GM21367 (cell line): Measurements from ENCODE around the gene PAX5.

Experiments used
- ATAC-seq: cut with Tn5 transposase; IDR thresholded peaks from one replicate; pipeline ENCODE4 v1.9.1; 2021; ENCODE audit not compliant: unreplicated experiment

PAX5 gene

DNA sequence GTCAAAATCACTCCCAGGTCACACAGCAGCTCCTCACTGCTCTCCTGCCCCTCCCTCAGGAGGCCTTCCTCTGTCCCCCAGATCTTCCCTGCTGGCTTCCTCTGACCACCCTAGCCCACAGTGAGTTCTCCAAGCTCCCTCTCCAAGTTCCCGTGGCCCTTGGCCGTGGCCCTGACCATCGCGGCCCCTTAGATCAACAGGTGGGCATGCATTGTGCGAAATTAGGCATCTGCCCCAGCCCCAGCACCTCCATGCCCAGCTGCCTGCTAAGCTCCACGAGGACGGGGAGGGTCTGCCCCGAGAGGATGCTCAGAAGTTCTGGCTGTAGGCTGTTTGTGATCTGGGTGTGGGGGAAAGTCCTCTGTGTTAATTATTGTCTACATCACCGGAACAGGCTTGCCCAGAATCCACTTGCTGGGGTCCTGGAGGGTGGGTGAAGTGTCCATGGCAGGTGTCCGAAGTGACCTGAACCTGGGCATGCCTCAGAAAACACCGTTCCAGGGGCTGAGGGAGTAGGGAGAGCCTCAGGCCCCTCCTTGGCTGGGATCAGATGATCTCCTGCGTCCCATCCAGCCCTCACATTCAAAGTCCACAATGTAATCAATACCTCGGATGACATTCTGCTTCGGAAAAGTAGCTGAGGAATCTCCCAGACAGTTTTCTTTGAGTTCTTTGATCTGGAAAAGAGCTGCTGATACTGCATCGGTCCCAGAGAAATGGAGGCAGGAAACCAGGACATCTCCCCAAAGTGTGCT is 194.8 kb downstream of the PAX5 start:
- ATAC-seq: no peak

DNA sequence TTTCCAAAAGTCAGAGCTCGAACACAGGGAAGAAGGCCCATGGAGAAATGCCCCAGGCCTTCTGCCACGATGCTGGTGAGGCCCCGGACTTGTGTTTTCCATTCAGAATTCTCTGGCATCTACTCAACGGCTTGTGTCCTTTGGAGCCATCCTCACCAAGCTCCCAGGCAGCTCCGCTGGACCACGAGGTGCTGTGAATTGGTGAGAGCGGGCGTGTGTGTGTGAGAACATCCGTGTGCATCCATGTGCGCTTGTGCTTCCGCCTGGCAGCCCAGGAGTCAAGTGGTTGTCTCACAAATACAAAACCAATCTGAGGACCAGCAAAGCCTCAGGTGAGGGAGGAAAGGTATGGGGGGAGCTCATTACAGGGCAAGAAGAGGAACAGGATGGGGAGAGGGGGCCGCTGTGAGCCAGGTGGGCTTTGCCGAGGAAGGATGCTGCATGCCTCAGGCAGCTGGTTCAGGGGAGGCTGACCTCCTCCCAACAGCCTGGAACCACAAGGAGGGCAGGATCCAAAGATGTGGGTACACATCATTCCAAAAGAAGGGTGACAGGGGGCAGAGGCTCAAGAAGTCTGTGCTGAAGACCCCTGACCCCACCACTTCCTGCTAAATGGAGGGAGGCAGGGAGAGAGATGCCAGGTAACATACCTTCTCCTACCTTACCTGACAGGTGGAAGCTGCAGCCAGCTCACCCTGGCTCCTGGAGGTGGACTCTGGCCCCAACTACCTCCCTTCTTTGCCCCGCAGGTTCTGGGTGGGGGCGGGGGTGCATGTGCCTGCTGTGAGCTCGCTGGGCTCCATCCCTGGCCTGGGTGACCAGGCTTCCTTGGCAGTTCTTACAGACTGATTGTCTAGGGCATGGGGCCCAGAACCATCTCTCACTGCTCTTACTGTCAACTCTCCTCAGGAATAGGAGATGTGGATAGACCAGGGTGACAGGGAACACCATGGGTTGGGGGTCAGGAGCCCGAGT is 196.3 kb downstream of the PAX5 start:
- no peak for ATAC-seq

DNA sequence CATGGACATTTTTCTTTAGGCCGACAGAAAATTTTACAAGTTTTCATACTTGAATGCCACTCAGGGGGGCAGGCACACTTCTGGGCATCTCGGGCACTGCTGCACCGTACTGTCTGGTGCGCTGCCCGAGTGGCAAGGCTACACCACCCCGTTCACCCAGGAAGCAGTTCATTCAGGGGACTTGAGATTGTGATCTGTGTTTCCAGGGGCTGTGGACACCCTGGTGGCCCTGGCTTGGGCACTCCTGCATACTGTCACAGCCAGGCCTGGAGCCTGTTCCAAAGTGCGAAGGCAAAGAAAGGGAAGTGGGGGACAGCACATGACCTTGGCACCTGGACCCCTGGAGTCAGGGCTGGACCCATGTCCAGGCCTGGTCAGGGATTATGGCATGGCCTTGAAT is 197.6 kb downstream of the PAX5 start:
- ATAC-seq: no peak

DNA sequence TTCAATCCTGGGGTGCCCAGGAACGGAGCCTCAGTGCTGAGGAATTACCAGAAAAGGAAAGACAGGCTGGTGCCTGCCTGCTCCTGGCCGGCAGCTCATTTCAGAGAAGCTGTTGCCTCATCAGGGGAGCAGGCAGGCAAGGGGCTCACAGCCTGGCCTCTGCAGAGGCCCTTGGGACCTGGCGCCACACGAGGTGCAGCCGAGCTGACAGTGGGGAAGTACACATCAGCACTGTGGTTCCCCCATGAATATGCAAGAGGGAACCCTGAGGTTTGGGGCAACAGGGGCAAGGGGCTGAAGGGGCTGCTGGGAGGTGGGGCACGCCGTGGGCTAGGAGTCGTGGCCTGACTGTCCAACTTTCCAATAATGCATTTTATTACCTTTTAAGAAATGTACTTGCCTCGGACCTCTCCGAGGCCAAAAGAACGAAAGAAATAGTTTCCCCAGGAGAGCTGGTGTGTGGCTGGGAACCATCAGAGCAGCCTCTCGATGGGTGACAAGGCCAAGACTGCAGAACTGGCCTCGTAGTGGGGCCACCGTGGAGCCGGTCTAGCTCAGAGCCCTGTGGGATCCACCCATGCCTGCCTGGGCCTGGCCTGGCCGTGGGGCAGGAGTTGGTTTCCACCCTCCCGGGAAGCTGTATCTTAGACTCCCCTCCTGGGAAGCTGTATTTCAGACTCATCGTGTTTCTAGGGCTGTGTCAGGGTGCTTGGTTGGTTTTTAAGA is 198.6 kb downstream of the PAX5 start:
- no peak for ATAC-seq

DNA sequence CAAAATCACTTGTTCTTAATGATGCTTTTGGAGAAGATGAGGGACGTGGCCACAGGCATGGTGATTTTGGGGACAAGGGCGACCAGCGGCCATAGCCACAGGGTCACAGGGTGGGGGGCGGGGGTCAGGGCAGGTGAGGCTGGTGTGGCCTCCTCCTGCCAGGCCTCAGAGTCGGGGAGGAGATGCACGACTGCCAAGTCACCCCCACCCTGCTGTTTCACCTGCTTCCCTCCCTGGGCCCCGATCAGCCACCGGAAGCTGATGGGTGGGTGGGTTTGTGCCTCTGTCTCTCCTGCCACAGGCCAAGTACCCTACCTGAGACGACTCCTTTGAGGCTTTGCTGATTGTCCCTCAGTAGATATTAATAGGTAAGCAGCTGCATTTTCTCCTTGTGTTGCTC is 199.3 kb downstream of the PAX5 start:
- ATAC-seq: no peak

DNA sequence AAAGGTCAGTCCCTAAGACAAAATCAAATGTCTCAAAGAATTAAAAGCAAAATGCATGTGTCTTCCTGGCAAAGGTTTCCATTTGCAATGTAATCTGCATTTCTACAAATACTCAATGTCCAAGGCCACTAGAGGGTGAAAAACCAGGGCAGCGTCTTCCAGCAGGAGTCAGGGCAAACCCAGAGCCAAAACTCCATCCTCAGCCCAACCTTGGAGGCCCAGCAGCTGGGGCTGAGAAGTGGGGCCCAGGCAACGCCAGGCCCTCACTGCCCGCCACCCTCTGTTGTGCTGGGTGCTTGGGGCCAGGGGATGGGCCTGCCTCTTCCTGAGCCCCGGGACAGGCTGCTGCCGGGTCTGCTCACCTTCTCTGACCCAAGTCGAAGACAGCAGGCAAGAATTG is 200.1 kb downstream of the PAX5 start:
- no peak for ATAC-seq

DNA sequence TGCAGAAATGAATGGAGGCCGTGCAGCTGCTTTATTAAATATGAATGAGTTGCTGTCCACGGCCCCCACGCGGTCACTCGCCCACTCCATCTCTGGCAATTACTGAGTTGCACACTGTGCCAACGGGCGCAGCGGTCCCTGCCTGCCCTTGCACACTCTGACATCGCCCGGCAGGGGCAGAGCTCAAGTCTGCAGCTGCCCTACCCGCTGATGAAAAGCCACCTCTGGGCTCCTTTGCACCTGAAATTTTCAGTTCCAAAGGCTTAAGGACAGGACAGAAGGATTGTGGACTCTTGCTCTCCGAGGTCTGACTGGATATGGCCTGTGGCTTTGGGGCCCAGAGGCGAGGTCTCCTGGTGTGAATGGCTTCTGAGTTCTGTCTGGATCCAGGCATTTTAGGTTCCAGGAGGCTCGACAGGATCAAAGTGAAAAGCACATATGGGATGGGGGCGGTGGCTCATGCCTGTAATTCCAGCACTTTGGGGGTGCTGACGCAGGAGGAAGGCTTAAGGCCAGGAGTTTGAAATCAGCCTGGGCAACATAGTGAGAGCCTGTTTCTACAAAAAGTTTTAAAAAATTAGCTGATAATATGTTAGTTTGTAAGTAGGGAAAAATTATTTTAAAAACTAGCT is 201.8 kb downstream of the PAX5 start:
- ATAC-seq: no peak

DNA sequence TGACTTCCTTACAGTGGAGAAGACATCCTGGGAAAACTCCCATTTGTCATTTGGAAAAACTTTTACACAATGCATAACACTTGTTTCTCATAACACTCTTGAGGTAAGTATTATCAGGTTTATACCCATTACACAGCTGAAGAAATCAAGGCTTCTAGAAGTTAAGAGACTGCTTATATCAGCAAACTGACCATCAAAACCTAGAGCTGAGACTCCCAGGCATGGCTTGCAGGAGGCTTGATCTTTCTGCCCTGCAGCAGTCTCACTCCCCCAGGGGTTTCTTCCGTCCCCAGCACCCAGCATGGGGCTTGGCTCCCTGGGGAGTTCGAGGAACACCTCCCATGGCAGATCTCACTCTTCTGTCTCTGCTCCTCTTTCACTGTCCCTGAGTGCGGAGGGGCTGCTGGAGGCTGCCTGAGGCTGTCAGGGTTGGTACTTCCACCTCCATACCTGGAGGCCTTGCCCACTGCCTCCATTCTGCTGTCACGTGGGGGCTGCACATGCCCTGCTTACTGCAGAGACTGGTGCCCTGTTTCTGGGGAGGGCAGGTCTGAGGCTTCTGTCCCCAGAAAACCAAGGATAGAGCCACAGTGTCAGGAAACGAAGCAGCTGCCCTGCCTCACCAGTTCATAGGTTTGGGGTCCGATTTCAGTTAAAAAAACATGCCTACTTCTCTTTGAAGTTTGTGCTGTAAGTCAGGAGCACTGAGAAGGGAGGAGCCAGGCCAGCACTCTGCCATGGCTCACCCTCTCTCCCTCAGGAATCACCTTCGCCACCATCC is 202.5 kb downstream of the PAX5 start:
- no peak for ATAC-seq

DNA sequence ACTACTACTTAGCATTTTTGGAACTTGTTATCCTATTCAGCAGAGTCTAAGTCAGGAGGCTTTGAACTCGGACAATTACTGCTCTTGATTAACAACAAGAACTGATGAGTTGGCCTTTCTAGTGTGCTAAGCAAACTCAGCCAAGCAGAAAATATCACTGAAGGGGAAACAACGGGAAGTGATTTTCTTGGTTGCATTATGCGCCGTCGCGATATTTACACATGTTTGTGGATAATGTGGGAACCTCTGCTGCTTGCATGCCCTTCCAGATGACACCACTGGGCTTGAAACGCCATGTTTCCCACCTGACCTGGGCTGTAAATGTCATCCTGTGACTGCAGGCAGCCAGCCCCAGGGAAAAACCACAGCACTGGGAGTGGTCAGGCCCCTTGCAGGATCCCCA is 205.5 kb downstream of the PAX5 start:
- no peak for ATAC-seq

DNA sequence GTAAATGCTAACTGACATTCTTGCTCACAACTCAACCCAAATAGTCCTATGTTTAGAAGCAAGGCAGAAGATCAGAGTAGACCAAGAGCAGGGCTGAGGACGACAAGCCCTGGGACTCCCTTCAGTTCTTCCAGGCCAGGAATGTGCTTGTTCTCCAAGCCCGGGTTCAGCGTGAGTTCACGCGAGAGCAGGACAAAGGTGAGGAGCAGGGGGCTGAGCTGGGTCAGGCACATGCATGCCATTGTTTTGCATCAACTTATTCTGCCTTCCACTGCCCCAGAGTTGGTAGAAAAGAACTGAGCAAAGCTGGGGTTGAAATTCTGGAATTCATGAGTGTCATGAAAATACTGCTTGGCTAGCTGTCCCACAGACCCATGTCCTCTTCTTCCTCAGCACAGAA is 206.5 kb downstream of the PAX5 start:
- no peak for ATAC-seq

DNA sequence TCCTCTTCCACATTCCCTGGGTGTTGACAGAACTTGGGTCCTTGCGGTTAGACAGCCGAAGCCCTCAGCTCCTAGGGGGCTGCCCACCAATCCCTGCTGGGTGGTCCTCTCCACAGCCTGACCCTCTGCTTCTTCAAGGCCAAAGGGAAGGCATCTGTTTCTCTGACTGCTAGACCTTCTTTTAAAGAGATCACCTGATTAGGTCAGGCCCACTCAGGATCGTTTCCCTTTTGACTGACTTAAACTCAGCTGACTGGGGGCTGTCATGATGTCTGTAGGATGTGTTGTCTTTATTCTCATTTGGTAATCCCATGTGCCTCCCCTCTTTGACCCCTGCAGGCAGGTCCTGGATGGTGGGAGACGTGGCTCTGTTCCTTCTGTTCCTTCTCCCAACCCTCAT is 207.5 kb downstream of the PAX5 start:
- no peak for ATAC-seq

DNA sequence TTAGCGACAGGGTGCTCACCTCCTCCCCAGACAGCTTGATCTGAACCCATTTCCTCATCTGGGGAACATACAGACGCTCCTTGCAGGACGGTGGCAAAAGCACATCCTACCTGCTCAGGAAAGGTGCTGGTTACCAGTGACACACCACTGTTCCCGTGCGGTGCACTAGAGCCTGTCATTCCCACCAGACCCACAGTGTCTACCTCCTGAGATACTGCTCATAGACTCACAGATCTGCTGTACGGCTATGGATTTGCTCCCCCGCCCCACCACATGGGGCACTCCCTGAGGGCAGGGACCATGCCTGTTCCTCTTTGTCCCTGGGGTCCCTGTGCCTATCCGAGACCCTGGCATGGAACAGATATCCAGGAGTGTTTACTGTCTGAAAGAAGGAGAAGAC is 208.9 kb downstream of the PAX5 start:
- no peak for ATAC-seq

DNA sequence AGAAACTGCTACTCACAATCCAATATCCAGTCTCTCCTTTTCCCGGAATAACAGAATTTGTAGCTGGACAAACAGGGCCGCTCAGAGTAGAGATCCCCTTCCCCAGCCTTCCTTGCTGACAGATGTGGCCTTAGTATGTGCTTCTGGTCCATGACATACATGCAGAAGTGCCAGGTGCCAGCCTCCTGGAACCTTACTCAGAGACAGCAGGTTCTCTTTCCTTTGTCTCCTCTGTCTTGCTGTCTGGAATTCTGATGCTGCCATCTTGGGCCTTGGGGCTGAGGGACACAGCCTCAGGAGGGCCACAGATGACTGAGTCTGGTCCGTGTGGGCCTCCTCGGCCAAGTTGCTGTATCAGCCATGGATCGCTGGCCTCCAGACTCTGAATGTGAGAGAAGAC is 210.1 kb downstream of the PAX5 start:
- no peak for ATAC-seq

DNA sequence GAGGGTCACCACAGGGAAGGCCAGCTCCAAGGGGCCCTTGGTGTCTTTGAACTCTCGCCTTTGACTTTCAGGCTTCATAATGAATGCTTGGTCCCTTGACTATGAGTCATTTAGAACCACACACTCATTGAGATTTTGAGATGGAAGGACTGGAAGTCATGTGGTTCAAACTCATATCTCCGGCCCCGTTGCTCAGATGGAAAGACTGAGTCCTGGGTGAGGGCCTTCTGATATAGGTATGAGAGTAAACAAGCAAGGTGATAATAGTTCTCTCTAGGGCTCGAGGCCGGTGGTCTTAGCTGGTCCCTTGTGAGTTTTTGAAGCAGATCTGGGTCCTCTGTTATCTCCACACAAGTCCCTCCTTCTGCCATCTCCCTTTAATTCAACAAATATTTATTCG is 210.6 kb downstream of the PAX5 start:
- ATAC-seq: no peak

DNA sequence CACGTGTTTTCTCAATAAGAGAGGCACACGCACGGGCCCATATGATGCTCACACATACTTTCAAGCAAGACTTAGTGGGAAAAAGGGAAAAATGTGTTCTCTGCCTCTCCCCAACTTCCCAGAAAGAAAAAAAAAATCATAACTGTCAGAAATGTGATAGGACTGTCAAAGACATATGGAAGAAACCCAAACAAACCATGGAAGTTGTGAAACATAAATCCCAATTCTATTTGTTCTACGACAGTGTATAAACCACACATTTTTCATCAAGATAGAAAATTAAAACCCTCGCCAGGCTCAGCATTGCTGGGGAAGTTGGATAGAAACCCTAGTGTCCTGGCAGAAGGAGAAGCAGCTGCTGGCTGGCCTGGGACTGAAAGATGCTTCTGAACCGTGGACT is 211.9 kb downstream of the PAX5 start:
- no peak for ATAC-seq

DNA sequence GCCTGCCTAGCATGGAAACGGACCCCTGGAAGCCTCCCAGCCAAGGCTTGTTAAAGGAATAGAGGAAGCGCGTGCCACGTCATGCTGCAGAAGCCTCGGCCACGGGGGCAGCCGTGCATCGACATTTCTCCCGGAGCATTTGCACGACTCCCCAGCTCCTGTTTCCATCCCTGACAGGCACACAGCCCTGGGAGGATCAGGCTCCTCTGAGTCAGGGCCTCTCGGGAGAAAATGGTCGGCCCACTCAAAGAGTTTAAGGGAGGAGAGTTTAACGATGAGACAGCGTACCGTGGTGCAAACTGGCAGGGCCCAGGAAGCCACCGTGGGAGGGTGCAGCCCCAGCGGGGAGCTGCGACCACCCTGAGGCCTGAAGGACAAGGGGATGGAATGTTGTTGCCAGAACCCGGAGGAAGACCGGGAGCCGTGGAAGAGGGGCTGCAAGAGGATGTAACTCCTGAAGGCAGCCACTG is 213.6 kb downstream of the PAX5 start:
- no peak for ATAC-seq

DNA sequence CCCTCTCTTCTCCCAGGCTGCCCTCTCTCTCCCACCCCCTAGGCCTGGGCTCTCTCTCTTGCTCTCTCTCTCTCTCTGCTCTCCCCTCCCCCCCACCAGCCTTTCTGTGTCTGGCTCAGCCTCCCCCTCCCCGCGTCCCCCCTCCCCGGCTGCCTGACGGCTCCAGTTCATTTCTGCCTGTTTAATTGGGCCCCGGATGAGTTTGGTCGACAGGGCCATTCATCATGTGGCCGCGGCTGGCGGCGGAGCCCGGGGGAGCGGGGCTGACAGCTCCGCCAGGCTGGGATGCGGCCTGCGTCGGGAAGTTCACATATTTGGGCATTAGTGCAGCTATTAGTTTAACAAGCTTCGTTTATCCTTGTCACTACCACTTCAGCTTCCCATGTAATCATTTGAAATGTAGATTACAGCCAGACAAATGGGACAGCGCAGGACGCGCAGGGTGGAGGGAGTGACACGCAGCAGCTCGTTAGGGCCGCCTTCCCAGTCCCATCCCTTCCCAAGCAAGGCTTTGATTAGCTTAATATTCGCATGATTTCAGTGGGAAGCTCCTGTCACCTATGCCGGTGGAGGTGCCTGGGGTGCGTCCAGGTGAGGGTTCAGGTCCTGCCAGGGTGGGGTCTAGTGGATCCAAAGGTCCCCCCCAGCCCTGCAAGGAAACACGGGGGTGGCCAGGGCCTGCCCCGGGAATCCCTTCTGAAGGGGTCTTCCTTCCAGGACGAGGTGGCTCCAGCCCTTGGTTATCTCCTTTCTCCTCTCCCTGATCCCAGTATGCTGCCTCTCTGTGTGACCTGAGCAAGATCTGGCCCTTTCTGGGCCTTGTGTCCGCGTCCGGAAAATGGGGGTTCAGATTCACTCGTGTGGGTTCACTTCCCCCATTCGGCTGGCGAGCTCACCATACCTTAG is 214.8 kb downstream of the PAX5 start:
- ATAC-seq: no peak

DNA sequence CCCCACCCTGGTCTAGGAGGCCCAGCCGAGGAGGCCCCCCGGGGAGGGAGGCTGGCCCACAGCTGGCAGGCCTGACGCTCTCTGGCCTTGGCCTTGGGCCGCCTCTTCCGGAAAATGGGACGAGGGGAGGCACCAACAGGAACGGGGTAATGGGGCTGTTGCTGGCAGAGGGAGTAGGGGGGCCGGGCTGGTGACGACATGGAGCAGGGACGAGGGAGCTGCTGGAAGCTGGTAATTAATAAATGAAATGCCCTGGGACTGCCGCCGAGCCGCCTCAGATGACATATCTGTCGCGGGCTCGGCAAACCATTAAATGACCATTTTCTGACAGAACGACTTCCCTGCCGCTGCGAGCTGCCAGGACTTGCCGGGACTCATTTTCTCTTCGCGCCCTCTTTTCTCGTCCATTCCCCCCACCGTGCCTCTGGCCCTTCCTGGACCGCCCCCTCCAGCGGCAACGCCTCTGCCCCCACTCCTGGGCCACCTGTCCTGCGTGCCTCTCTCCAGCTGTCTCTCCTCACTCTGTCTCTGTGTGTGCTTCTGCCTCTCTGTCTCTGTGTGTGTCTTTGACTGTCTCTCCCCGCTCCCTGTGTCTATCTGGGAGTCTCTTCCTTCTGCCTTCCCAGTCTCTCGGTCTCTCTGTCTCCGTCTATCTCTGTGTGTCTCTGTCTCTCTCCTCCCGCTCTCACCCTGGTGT is 215.7 kb downstream of the PAX5 start:
- no peak for ATAC-seq
